HepG2 (cell line): Measurements from ENCODE around the gene TREML1. TPM values are rescaled to one million over a fixed set of nuclear protein-coding genes. Genes with fewer than 3 reads are reported as not detected.

ENCODE experiments used
- ATAC-seq: fragments of 200-7000 bp; cut with Tn5 transposase; 3 replicates; pipeline ENCODE4 v1.9.1; 2020; ENCODE audit warnings: mild to moderate bottlenecking, moderate library complexity
- BruUV-seq: library from RNA; stranded (reverse); fragments of 400-500 nt; replicated peaks from 2 replicates; lab custom pipeline; 2021; lab: Mats Ljungman, UMichigan
- CTCF ChIA-PET: fragments of 300-600 bp; formaldehyde crosslinking; extraction: SDS; loops from one replicate; lab custom pipeline; 2021; ENCODE audit warnings: low total read pairs, inconsistent platforms, low intra/inter-chr PET ratio; lab: Yijun Ruan, JAX
- POLR2A ChIA-PET: fragments of 350-600 bp; sonication (Branson Sonifier 250); formaldehyde crosslinking; loops from one replicate; lab custom pipeline; 2020; ENCODE audit warnings: antibody characterized with exemption, inconsistent platforms; lab: Yijun Ruan, JAX
- DNase-seq: peaks from one replicate; pipeline ENCODE4 v3.0.0-alpha.2; 2015; ENCODE audit warnings: low spot score
- FAIRE-seq: peaks from 3 replicates; lab custom pipeline; 2011; peaks lifted over from hg19 to GRCh38; lab: Jason Lieb, UNC
- H2AFZ ChIP-seq: one replicate; pipeline ENCODE4 v1.6.1; 2011; ENCODE audit warnings: low read length, inconsistent platforms
- H3K27ac ChIP-seq: fragments of 300-600 bp; 3 replicates; pipeline ENCODE4 v1.8.0; 2011; ENCODE audit warnings: mixed run types, mild to moderate bottlenecking, mixed read lengths, low read length, inconsistent platforms; ENCODE audit not compliant: insufficient read depth; ENCODE audit errors: extremely low read length
- H3K27me3 ChIP-seq, 2 experiments: fragments of 200-600 bp in 1 of 2; 2 replicates in 1 of 2; 3 replicates in 1 of 2; pipeline versions ENCODE4 v1.6.0 to v1.8.0; 2011; ENCODE audit warnings: low read length in 2 of 2, mild to moderate bottlenecking in 2 of 2, moderate library complexity in 2 of 2, inconsistent platforms in 1 of 2; ENCODE audit not compliant: insufficient read depth in 2 of 2, control insufficient read depth in 1 of 2
- H3K36me3 ChIP-seq, 2 experiments: fragments of 200-600 bp in 1 of 2; replicated peaks in 1 of 2; 2 replicates in 1 of 2; 3 replicates in 1 of 2; pipeline versions ENCODE4 v1.5.1 to v1.8.0; 2011; ENCODE audit warnings: low read length in 2 of 2, inconsistent platforms in 1 of 2; ENCODE audit not compliant: insufficient read depth in 2 of 2, control insufficient read depth in 1 of 2
- H3K4me1 ChIP-seq: 2 replicates; pipeline ENCODE4 v1.5.1; 2012; ENCODE audit warnings: low read length, inconsistent platforms; ENCODE audit not compliant: insufficient read depth
- H3K4me2 ChIP-seq: 2 replicates; pipeline ENCODE4 v1.6.0; 2011; ENCODE audit warnings: low read depth, low read length, inconsistent platforms
- H3K4me3 ChIP-seq, 3 experiments: fragments of 200-600 bp in 1 of 3; sonication (generic), shearing (Covaris generic) in 1 of 3; replicated peaks in 1 of 3; 2 replicates each; pipeline ENCODE4 v1.5.1; 2011 to 2016; ENCODE audit warnings: low read length in 3 of 3, inconsistent platforms in 2 of 3, low read depth in 2 of 3, mild to moderate bottlenecking in 2 of 3, control low read depth in 1 of 3, mixed read lengths in 1 of 3; ENCODE audit not compliant: insufficient read depth in 1 of 3
- H3K79me2 ChIP-seq: one replicate; pipeline ENCODE4 v1.6.1; 2011; ENCODE audit warnings: low read length, inconsistent platforms; ENCODE audit not compliant: insufficient read depth
- H3K9ac ChIP-seq: 2 replicates; pipeline ENCODE4 v1.6.0; 2011; ENCODE audit warnings: mild to moderate bottlenecking, low read depth, low read length, inconsistent platforms; ENCODE audit not compliant: insufficient read depth
- H3K9me3 ChIP-seq: 2 replicates; pipeline ENCODE4 v1.5.1; 2012; ENCODE audit warnings: mild to moderate bottlenecking, low read length
- H4K20me1 ChIP-seq: 2 replicates; pipeline ENCODE4 v1.6.0; 2011; ENCODE audit warnings: inconsistent platforms, mild to moderate bottlenecking, low read length, moderate library complexity; ENCODE audit not compliant: insufficient read depth
- ETV6 ChIP-seq: sonication (generic); formaldehyde crosslinking; conservative IDR thresholded peaks from 2 replicates; pipeline ENCODE4 v1.4.0; 2020; ENCODE audit warnings: missing genetic modification reagents
- ZHX2 ChIP-seq, 2 experiments: sonication (generic) in 1 of 2; formaldehyde crosslinking in 1 of 2; IDR thresholded peaks; 2 replicates each; pipeline versions ENCODE4 v1.6.1 to v1.9.0; 2014 to 2022; ENCODE audit warnings: antibody characterized with exemption in 1 of 2, borderline replicate concordance in 1 of 2, inconsistent platforms in 1 of 2, low read depth in 1 of 2, missing genetic modification reagents in 1 of 2
- ZNF282 ChIP-seq: fragments of 450-650 bp; IDR thresholded peaks from 2 replicates; pipeline ENCODE4 v1.6.1; 2018; ENCODE audit not compliant: partially characterized antibody
- ZNF557 ChIP-seq: sonication (generic); formaldehyde crosslinking; IDR thresholded peaks from 2 replicates; pipeline ENCODE4 v1.4.0; 2020; ENCODE audit warnings: missing genetic modification reagents
- ZNF768 ChIP-seq: sonication (generic); formaldehyde crosslinking; IDR thresholded peaks from 2 replicates; pipeline ENCODE4 v1.4.0; 2020; ENCODE audit warnings: missing genetic modification reagents
- WGBS: methylation state at CpG from one replicate; pipeline ENCODE4 v1.1.6; 2017; ENCODE audit warnings: low lambda C conversion rate; 5-methylcytosine and 5-hydroxymethylcytosine counted together
- in situ Hi-C: cut with HindIII; loops from 2 replicates; pipeline ENCODE4 v1.10.0; 2017; ENCODE audit warnings: low pct_unique_long_range_greater_than_20kb; ENCODE audit not compliant: extremely low pct_ligation_motif_present
- intact Hi-C: fragments of 100-400 bp; cut with micrococcal nuclease; formaldehyde crosslinking; loops from one replicate; pipeline ENCODE4 v1.10.0; 2022; ENCODE audit not compliant: unreplicated experiment
- polyA plus RNA-seq, 8 experiments: library from polyadenylated mRNA; depleted of rRNA in 3 of 8; stranded (reverse) in 7 of 8; unstranded in 1 of 8; fragments of >200 nt; fragmentation: Illumina TruSeq in 4 of 8; extraction: Trizol in 4 of 8; gene quantifications; 2 replicates each; pipeline versions ENCODE4 v1.2.1 to v1.2.3, GENCODE V29; 2011 to 2016; ENCODE audit warnings: low read depth in 4 of 8, missing spikeins in 1 of 8, mixed read lengths in 1 of 8; ENCODE audit not compliant: insufficient read depth in 1 of 8
- total RNA-seq, 5 experiments: library from RNA; depleted of rRNA; stranded (reverse); fragments of >200 nt; fragmentation: Illumina TruSeq; extraction: Trizol; gene quantifications; 2 replicates each; pipeline ENCODE4 v1.2.3, GENCODE V29; 2016; ENCODE audit warnings: low read depth in 1 of 5

The TREML1 gene
- total and polyA plus RNA-seq, 2 of the 13 experiments (the other 11 are each of a cell fraction or from before 2014, with no cell fraction given), result not detected

DNA sequence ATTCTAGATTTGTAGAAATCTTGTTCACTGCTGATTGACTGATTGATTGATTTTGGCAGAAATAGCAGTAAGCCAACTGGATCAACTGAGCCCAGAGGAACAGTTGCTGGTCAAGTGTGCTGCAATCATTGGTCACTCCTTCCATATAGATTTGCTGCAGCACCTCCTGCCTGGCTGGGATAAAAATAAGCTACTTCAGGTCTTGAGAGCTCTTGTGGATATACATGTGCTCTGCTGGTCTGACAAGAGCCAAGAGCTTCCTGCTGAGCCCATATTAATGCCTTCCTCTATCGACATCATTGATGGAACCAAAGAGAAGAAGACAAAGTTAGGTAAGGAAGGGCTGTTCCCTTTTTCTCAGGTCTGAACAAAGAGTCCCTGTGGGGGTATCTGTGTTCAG is 31.2 kb downstream of the TREML1 start:
- POLR2A ChIA-PET, result no interaction called here
- Histone ChIP-seq H3K4me2 (no peak overlapping the region), H3K27me3 (peaks cover 0 to 1% of the 10 kb centered on the region in 2 experiments; a peak in 1 of 5 replicates), H3K27ac (no peak overlapping the region), H3K9ac (no peak overlapping the region), H4K20me1 (no peaks in the 10 kb centered on the region), H3K9me3 (no peaks in the 10 kb centered on the region), H3K36me3 (no peaks in the 10 kb centered on the region), H2AFZ (no peak overlapping the region), H3K4me3 (no peak overlapping the region), H3K79me2 (no peaks in the 10 kb centered on the region), H3K4me1 (no peaks in the 10 kb centered on the region)
- DNase-seq (no peak), FAIRE-seq (no peak), ATAC-seq (no peak)
- BruUV-seq, result no TSS peak
- 0% methylated on average over 1 of the region's 1 CpG for WGBS
- in situ Hi-C loops (no loop called here), intact Hi-C loops (no loop called here)
- TF ChIP-seq ETV6 (CRISPR knock-in tag), result no peak
- TF ChIP-seq ZNF768 (CRISPR knock-in tag), result no peak
- TF ChIP-seq ZNF282, result no peak
- TF ChIP-seq ZNF557 (CRISPR knock-in tag), result no peak
- no peak for TF ChIP-seq ZHX2 (IDR thresholded peaks at IDR 0.05; ENCODE audit: low read depth)
- no peak for TF ChIP-seq ZHX2 (CRISPR knock-in tag; IDR thresholded peaks at IDR 0.05; ENCODE audit: borderline replicate concordance)
- CTCF ChIA-PET, result no interaction called here
